ENCODE measurements around the gene CCDC33. TPM values are rescaled to one million over a fixed set of nuclear protein-coding genes. Genes with fewer than 3 reads are reported as not detected.

CCDC33 gene
- total and polyA plus RNA-seq, 5 donors from 2014 or later: not detected

- H3K27ac Mint-ChIP-seq: no peak overlapping the region
- H3K27me3 ChIP-seq (ENCODE audit: control insufficient read depth, insufficient read depth, low read length): no peaks in the 10 kb centered on the region
These were observed 61.8 kb downstream of the CCDC33 start for GRCh38 chr15:74297887-74298286.

GRCh38 chr15:74300057-74300795 is 64.1 kb downstream of the CCDC33 start:
- Mint-ChIP-seq H3K27ac (no peak overlapping the region), H3K9me3 (no peaks in the 10 kb centered on the region), H3K36me3 (no peaks in the 10 kb centered on the region), H3K27me3 (peaks cover 25% of the 10 kb centered on the region), H3K4me3 (no peak overlapping the region), H3K4me1 (no peaks in the 10 kb centered on the region)
- no peaks in the 10 kb centered on the region for H3K4me1 ChIP-seq (ENCODE audit: control insufficient read depth, insufficient read depth, low read length, poor library complexity, severe bottlenecking)
- peaks cover 1% of the 10 kb centered on the region for H3K27me3 ChIP-seq (ENCODE audit: control insufficient read depth, insufficient read depth, low read length)
- H3K4me3 ChIP-seq (ENCODE audit: low read depth, low read length): no peak overlapping the region
- no peak for DNase-seq
- H3K9me3 ChIP-seq (ENCODE audit: control insufficient read depth in 2 of 2, low read length in 2 of 2): no peaks in the 10 kb centered on the region
- H3K36me3 ChIP-seq (ENCODE audit: control insufficient read depth, insufficient read depth, low read length): no peaks in the 10 kb centered on the region
- ATAC-seq (ENCODE audit: low read depth in 2 of 2): no peak
- no peak overlapping the region for H3K27ac ChIP-seq (ENCODE audit: insufficient read depth, low read length, poor library complexity, severe bottlenecking)

More at GRCh38 chr15:74297887-74298286, 61.8 kb downstream of the CCDC33 start:
- no peak for DNase-seq
- ATAC-seq (ENCODE audit: low read depth in 2 of 2): no peak
- H3K4me3 ChIP-seq (ENCODE audit: low read depth, low read length): no peak overlapping the region
- Mint-ChIP-seq H3K36me3 (no peaks in the 10 kb centered on the region), H3K4me3 (no peak overlapping the region), H3K4me1 (no peaks in the 10 kb centered on the region), H3K27me3 (peaks cover 18% of the 10 kb centered on the region), H3K9me3 (peaks cover 0 to 5% (median 0%) of the 10 kb centered on the region in 7 donors)
- no peaks in the 10 kb centered on the region for H3K9me3 ChIP-seq (ENCODE audit: control insufficient read depth in 2 of 2, low read length in 2 of 2)
- H3K4me1 ChIP-seq (ENCODE audit: control insufficient read depth, insufficient read depth, low read length, poor library complexity, severe bottlenecking): no peaks in the 10 kb centered on the region
- no peaks in the 10 kb centered on the region for H3K36me3 ChIP-seq (ENCODE audit: control insufficient read depth, insufficient read depth, low read length)
- H3K27ac ChIP-seq (ENCODE audit: insufficient read depth, low read length, poor library complexity, severe bottlenecking): no peak overlapping the region

GRCh38 chr15:74301583-74302361 is 65.6 kb downstream of the CCDC33 start:
- Histone ChIP-seq H3K9me3 (ENCODE audit: control insufficient read depth in 2 of 2, low read length in 2 of 2) (no peaks in the 10 kb centered on the region), H3K27ac (ENCODE audit: insufficient read depth, low read length, poor library complexity, severe bottlenecking) (no peak overlapping the region), H3K4me1 (ENCODE audit: control insufficient read depth, insufficient read depth, low read length, poor library complexity, severe bottlenecking) (no peaks in the 10 kb centered on the region), H3K4me3 (ENCODE audit: low read depth, low read length) (no peak overlapping the region), H3K27me3 (ENCODE audit: control insufficient read depth, insufficient read depth, low read length) (peaks cover 3% of the 10 kb centered on the region), H3K36me3 (ENCODE audit: control insufficient read depth, insufficient read depth, low read length) (no peaks in the 10 kb centered on the region)
- Mint-ChIP-seq H3K36me3 (no peaks in the 10 kb centered on the region), H3K4me1 (no peaks in the 10 kb centered on the region), H3K27me3 (peaks cover 27% of the 10 kb centered on the region), H3K9me3 (no peaks in the 10 kb centered on the region), H3K4me3 (no peak overlapping the region), H3K27ac (peak overlapping the region in 1 of 3 donors; percentile 33)
- DNase-seq (no peak), ATAC-seq (ENCODE audit: low read depth in 2 of 2) (no peak)

- Histone ChIP-seq H3K36me3 (ENCODE audit: control insufficient read depth, insufficient read depth, low read length) (no peaks in the 10 kb centered on the region), H3K4me3 (ENCODE audit: low read depth, low read length) (no peak overlapping the region), H3K4me1 (ENCODE audit: control insufficient read depth, insufficient read depth, low read length, poor library complexity, severe bottlenecking) (no peaks in the 10 kb centered on the region), H3K9me3 (ENCODE audit: control insufficient read depth in 2 of 2, low read length in 2 of 2) (no peaks in the 10 kb centered on the region), H3K27me3 (ENCODE audit: control insufficient read depth, insufficient read depth, low read length) (peaks cover 3% of the 10 kb centered on the region), H3K27ac (ENCODE audit: insufficient read depth, low read length, poor library complexity, severe bottlenecking) (no peak overlapping the region)
- DNase-seq (peak in 1 of 3 donors; percentile 30), ATAC-seq (ENCODE audit: low read depth in 2 of 2) (no peak)
- Mint-ChIP-seq H3K27me3 (peaks cover 34% of the 10 kb centered on the region), H3K9me3 (no peaks in the 10 kb centered on the region), H3K36me3 (no peaks in the 10 kb centered on the region), H3K27ac (no peak overlapping the region), H3K4me1 (no peaks in the 10 kb centered on the region), H3K4me3 (no peak overlapping the region)
These were observed 66.8 kb downstream of the CCDC33 start for GRCh38 chr15:74302821-74303359.

- no peak for DNase-seq
- H3K9me3 ChIP-seq (ENCODE audit: control insufficient read depth in 2 of 2, low read length in 2 of 2): no peaks in the 10 kb centered on the region
- H3K4me3 ChIP-seq (ENCODE audit: low read depth, low read length): no peak overlapping the region
- H3K4me3 Mint-ChIP-seq: no peak overlapping the region
- H3K27me3 ChIP-seq (ENCODE audit: control insufficient read depth, insufficient read depth, low read length): peaks cover 3% of the 10 kb centered on the region
- peaks cover 37% of the 10 kb centered on the region for H3K27me3 Mint-ChIP-seq
- no peaks in the 10 kb centered on the region for H3K36me3 ChIP-seq (ENCODE audit: control insufficient read depth, insufficient read depth, low read length)
- H3K4me1 Mint-ChIP-seq: peaks cover 0 to 2% (median 0%) of the 10 kb centered on the region in 4 donors
- no peaks in the 10 kb centered on the region for H3K4me1 ChIP-seq (ENCODE audit: control insufficient read depth, insufficient read depth, low read length, poor library complexity, severe bottlenecking)
- no peaks in the 10 kb centered on the region for H3K9me3 Mint-ChIP-seq
- H3K27ac ChIP-seq (ENCODE audit: insufficient read depth, low read length, poor library complexity, severe bottlenecking): no peak overlapping the region
- H3K27ac Mint-ChIP-seq: no peak overlapping the region
- no peak for ATAC-seq (ENCODE audit: low read depth in 2 of 2)
- H3K36me3 Mint-ChIP-seq: no peaks in the 10 kb centered on the region
These were observed 67.7 kb downstream of the CCDC33 start for GRCh38 chr15:74303741-74304309.

- Mint-ChIP-seq H3K27ac (no peak overlapping the region), H3K9me3 (no peaks in the 10 kb centered on the region), H3K4me1 (peaks cover 0 to 2% (median 0%) of the 10 kb centered on the region in 4 donors), H3K27me3 (peaks cover 43% of the 10 kb centered on the region), H3K36me3 (no peaks in the 10 kb centered on the region), H3K4me3 (no peak overlapping the region)
- Histone ChIP-seq H3K4me3 (ENCODE audit: low read depth, low read length) (no peak overlapping the region), H3K27me3 (ENCODE audit: control insufficient read depth, insufficient read depth, low read length) (peaks cover 3% of the 10 kb centered on the region), H3K27ac (ENCODE audit: insufficient read depth, low read length, poor library complexity, severe bottlenecking) (no peak overlapping the region), H3K4me1 (ENCODE audit: control insufficient read depth, insufficient read depth, low read length, poor library complexity, severe bottlenecking) (no peaks in the 10 kb centered on the region), H3K36me3 (ENCODE audit: control insufficient read depth, insufficient read depth, low read length) (no peaks in the 10 kb centered on the region), H3K9me3 (ENCODE audit: control insufficient read depth in 2 of 2, low read length in 2 of 2) (no peaks in the 10 kb centered on the region)
- ATAC-seq (ENCODE audit: low read depth in 2 of 2): no peak
- DNase-seq: no peak
These were observed 68.3 kb downstream of the CCDC33 start for GRCh38 chr15:74304431-74304830.

- H3K36me3 Mint-ChIP-seq: no peaks in the 10 kb centered on the region
- H3K9me3 ChIP-seq (ENCODE audit: control insufficient read depth in 2 of 2, low read length in 2 of 2): no peaks in the 10 kb centered on the region
- no peak overlapping the region for H3K4me3 ChIP-seq (ENCODE audit: low read depth, low read length)
- H3K27ac ChIP-seq (ENCODE audit: insufficient read depth, low read length, poor library complexity, severe bottlenecking): no peak overlapping the region
- peaks cover 0 to 2% (median 0%) of the 10 kb centered on the region in 4 donors for H3K4me1 Mint-ChIP-seq
- no peak overlapping the region for H3K27ac Mint-ChIP-seq
- H3K36me3 ChIP-seq (ENCODE audit: control insufficient read depth, insufficient read depth, low read length): no peaks in the 10 kb centered on the region
- peaks cover 3% of the 10 kb centered on the region for H3K27me3 ChIP-seq (ENCODE audit: control insufficient read depth, insufficient read depth, low read length)
- no peak overlapping the region for H3K4me3 Mint-ChIP-seq
- peaks cover 43% of the 10 kb centered on the region for H3K27me3 Mint-ChIP-seq
- DNase-seq (no peak), ATAC-seq (ENCODE audit: low read depth in 2 of 2) (no peak)
- H3K4me1 ChIP-seq (ENCODE audit: control insufficient read depth, insufficient read depth, low read length, poor library complexity, severe bottlenecking): no peaks in the 10 kb centered on the region
- no peaks in the 10 kb centered on the region for H3K9me3 Mint-ChIP-seq
These were observed 69.6 kb downstream of the CCDC33 start for GRCh38 chr15:74305687-74306086.
